DND-41 (cell line): ENCODE data around the gene ARFIP2.

Experiments used
- CTCF ChIP-seq: IDR thresholded peaks from 2 replicates; pipeline ENCODE4 v1.5.1; 2012; ENCODE audit warnings: borderline replicate concordance, low read length, moderate library complexity, mild to moderate bottlenecking; ENCODE audit not compliant: poor library complexity, severe bottlenecking; ENCODE audit errors: extremely low read depth
- EZH2 ChIP-seq: IDR thresholded peaks from 3 replicates; pipeline ENCODE4 v1.6.1; 2012; ENCODE audit warnings: borderline replicate concordance, low read depth, mild to moderate bottlenecking, moderate library complexity, low read length, inconsistent platforms; ENCODE audit not compliant: severe bottlenecking

- TF ChIP-seq CTCF (no peak), EZH2 (no peak)
These were observed 6.2 kb downstream of the ARFIP2 start for GRCh38 chr11:6474806-6475500.
